LNCAP (cell line): ENCODE data around the gene MRPL55.

Experiments used
- TF ChIP-seq, protein P1 (sequence below): fragments of 450-650 bp; IDR thresholded peaks from 2 replicates; pipeline ENCODE4 v1.5.1; 2017; ENCODE audit warnings: mild to moderate bottlenecking

MRPL55 gene

DNA sequence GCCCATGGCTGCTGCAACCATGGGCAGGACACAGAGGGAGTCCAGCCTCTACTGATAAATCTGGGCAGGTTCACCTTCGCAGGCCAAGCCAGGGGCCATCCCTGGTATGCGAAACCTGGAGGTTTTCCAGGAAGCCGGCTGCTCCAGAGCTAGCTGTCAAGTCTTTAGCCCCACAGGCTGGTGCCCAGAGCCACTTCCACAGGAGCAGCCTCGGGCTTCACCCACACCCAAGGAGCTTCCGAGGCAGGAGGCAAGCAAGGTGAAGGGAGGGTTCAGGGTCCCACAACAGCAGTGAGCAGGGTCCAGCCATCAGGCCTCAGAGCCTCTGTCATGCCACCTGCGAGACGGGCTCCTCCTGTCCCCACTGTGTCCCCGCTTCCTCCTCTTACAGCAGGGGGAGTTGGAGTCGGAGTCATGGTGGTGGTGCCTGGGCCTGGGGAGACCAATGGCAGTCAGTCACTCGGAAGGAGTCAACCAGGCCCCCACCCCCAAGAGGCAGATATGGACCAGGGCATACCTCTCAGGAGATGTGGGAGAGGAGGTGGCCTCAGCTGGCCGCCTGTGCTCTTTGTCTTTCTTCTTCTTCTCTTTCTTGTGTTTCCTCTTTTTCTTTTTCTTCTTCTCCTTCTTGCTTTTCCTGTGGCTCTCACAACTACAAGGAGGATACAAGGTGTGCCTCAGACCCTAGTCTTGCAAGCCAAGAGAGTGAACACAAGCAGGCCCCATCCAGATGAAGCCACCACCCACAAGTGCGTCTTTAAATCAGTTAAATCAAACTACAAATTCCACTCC lies 8.1 kb downstream of the MRPL55 start:
- TF ChIP-seq, protein P1, sequence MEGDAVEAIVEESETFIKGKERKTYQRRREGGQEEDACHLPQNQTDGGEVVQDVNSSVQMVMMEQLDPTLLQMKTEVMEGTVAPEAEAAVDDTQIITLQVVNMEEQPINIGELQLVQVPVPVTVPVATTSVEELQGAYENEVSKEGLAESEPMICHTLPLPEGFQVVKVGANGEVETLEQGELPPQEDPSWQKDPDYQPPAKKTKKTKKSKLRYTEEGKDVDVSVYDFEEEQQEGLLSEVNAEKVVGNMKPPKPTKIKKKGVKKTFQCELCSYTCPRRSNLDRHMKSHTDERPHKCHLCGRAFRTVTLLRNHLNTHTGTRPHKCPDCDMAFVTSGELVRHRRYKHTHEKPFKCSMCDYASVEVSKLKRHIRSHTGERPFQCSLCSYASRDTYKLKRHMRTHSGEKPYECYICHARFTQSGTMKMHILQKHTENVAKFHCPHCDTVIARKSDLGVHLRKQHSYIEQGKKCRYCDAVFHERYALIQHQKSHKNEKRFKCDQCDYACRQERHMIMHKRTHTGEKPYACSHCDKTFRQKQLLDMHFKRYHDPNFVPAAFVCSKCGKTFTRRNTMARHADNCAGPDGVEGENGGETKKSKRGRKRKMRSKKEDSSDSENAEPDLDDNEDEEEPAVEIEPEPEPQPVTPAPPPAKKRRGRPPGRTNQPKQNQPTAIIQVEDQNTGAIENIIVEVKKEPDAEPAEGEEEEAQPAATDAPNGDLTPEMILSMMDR = no peak

DNA sequence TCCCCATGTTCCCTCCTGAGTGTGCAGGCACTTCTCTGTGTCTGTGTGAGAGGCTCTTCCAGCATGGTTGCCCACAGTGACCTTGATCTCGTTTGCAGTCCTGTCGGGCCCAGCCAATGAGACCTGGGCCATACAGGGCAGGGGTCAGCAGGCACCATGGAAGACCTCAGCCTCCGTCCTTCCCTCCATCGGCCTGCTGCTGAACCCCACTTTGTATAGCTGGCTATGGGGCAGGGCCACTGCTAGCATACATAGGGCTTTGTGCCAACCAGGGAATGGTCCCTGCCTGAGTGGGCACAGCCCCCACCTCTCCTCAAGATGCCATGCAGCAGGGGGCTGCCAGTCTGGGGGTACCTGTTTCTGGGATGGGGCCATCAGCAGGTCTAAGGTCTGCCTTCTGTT lies 9.8 kb downstream of the MRPL55 start:
- TF ChIP-seq, protein P1 = no peak

DNA sequence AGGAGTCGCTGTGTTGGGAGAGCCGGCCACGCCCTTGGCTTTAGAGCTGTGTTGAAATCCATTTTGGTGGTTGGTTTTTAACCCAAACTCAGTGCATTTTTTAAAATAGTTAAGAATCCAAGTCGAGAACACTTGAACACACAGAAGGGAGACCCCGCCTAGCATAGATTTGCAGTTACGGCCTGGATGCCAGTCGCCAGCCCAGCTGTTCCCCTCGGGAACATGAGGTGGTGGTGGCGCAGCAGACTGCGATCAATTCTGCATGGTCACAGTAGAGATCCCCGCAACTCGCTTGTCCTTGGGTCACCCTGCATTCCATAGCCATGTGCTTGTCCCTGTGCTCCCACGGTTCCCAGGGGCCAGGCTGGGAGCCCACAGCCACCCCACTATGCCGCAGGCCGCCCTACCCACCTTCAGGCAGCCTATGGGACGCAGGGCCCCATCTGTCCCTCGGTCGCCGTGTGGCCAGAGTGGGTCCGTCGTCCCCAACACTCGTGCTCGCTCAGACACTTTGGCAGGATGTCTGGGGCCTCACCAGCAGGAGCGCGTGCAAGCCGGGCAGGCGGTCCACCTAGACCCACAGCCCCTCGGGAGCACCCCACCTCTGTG lies 10.7 kb downstream of the MRPL55 start:
- TF ChIP-seq, protein P1 = no peak

DNA sequence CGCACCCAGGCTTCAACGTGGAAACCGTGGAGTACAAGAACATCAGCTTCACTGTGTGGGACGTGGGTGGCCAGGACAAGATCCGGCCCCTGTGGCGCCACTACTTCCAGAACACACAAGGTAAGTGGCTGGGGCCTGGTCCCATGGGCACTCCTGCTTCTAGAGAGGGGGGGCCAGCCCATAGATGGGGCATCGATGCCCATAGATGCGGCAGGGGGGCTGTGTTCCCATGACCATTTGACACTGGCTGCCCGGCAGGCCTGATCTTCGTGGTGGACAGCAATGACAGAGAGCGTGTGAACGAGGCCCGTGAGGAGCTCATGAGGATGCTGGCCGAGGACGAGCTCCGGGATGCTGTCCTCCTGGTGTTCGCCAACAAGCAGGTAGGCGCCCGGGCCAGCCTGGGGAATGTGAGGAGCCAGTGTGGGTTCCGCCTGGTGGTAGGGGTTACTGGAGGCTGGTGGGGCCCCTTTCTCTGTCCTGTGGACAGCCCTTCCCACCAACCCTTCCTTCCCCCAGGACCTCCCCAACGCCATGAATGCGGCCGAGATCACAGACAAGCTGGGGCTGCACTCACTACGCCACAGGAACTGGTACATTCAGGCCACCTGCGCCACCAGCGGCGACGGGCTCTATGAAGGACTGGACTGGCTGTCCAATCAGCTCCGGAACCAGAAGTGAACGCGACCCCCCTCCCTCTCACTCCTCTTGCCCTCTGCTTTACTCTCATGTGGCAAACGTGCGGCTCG lies 11.6 kb downstream of the MRPL55 start:
- TF ChIP-seq, protein P1 = no peak

DNA sequence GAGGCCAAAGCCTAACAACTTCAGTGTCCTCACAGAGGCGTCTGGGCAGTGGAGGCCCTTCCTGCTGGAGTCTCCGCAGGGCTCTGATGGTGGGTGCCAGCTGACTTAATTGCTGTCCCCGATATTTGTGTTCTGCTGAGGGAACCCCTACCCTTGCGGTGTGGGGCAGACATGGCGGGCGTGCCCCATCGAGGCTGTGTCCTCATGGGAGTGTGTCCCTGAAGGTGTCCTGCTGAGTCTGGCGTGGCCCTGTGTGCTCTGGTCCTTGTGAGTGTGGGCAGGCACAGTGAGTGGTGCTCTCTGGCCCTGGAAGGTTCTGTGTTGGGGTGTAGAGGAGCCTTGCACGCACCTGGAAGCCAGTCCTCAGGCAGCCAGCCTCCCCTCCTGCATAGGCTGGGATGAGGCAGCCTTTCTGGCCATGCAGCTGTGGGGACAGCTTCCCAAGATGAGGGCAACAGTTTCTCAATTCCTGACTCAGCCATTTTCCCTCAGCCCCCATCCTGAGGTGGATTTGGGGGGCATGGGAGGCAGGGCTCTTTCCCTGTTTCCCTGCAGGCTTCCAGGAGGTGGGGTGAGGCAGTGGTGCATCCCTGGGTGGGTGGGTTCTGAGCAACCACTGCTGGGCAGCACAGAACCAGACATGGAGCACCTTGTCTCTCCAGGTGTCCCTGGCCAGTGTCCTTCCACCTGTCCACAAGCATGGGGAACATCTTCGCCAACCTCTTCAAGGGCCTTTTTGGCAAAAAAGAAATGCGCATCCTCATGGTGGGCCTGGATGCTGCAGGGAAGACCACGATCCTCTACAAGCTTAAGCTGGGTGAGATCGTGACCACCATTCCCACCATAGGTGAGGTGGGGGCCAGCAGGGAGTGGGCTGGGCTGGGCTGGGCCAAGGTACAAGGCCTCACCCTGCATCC lies 12.4 kb downstream of the MRPL55 start:
- TF ChIP-seq, protein P1 = no peak

DNA sequence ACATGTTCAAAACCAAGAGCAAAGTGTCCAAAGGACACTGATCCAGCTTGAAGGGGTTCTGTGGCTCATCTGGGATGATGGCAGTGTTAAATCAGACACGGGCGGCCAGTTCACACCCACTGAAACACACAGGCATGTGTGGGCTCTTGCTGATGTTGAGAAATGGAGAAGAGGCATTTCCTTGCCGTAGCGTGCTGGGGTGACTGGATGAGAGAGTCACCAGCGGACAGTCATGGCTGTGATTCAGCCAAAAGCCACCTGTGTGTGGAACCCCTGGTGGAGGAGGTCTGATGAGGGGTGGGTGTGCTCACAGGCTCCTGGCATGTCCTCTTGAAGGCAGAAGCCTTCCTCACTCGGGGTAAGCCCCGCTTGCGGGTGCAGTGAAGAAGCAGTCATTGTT lies 13.2 kb downstream of the MRPL55 start:
- TF ChIP-seq, protein P1 = no peak

DNA sequence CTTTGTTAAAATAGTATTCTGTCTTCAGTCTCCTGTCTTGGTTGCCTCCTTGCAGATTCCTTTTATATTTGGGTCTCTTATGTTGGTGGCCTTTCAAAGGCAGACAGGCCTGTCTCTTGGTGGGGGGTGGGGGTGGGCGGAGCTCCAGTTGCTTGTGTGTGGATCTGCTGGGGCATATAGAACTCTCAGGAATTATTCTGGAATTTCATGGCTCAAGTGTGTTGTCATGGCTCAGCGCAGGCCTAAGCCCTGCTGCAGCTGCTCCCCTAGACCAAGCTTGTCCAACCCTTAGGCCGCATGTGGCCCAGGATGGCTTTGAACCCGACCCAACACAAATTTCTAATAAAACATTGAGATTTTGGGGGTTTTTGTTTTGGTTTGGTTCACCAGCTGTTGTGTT lies 13.9 kb downstream of the MRPL55 start:
- TF ChIP-seq, protein P1 = no peak
